Measurements from ENCODE around the gene HDGFL3. TPM values are rescaled to one million over a fixed set of nuclear protein-coding genes. Genes with fewer than 3 reads are reported as not detected.

The HDGFL3 gene
- total RNA-seq (10 to 100 TPM; 58.0 to 83.6 (median 66.9) TPM), polyA plus RNA-seq (10 to 100 TPM in 2 of 3 donors, 1 to 10 TPM in 1; 2.1 to 13.2 (median 10.0) TPM)

- intact Hi-C loops (cut with DNase I) = loop anchor here (2.0 to 5.0 kb wide), 3 partner anchors 141 to 361 kb away; partner anchors contain the start of genes BTBD1 and C15orf40
- 1% methylated on average over 94 of the region's 94 CpGs for WGBS, 2 donors
- peak; percentile 81 for DNase-seq
Measured at GRCh38 chr15:83207660-83208366, at the start of gene HDGFL3. TSS of gene HDGFL3 (minus strand) at chr15:83207823. CDS start at chr15:83207414, 409 bp downstream.

GRCh38 chr15:83250781-83251180, 43.2 kb upstream of the HDGFL3 start:
- no peak for DNase-seq
- Histone ChIP-seq H3K4me1 (peaks cover 0 to 3% (median under 1%) of the 10 kb centered on the region in 4 donors), H3K27me3 (peaks cover 0 to 18% (median 7%) of the 10 kb centered on the region in 3 donors), H3K27ac (no peak overlapping the region), H3K9me3 (no peaks in the 10 kb centered on the region), H3K36me3 (no peaks in the 10 kb centered on the region), H3K4me3 (no peak overlapping the region)
- TF ChIP-seq CTCF (IDR thresholded peaks at IDR 0.05) (no peak), POLR2AphosphoS5 (IDR thresholded peaks at IDR 0.05) (no peak), EP300 (IDR thresholded peaks at IDR 0.05) (no peak), POLR2A (IDR thresholded peaks at IDR 0.05) (no peak)
- intact Hi-C loops (cut with DNase I) = no loop called here

More at GRCh38 chr15:83207660-83208366, at the start of gene HDGFL3:
- Histone ChIP-seq H3K36me3 (no peaks in the 10 kb centered on the region), H3K4me3 (peak within 1 kb of the TSS; percentile 82 to 96 (median 93)), H3K27ac (peak within 1 kb of the TSS; percentile 93 to 98 (median 96)), H3K4me1 (peaks cover 0 to 43% (median 31%) of the 10 kb centered on the region in 4 donors), H3K27me3 (no peaks in the 10 kb centered on the region), H3K9me3 (no peaks in the 10 kb centered on the region)
- TF ChIP-seq POLR2AphosphoS5 (IDR thresholded peaks at IDR 0.05) (peak in 1 of 4 donors; percentile 9), POLR2A (IDR thresholded peaks at IDR 0.05) (no peak), CTCF (IDR thresholded peaks at IDR 0.05) (no peak)

- intact Hi-C loops (cut with DNase I) = no loop called here
- Histone ChIP-seq H3K4me1 (peaks cover 0 to 3% (median under 1%) of the 10 kb centered on the region in 4 donors), H3K9me3 (no peaks in the 10 kb centered on the region), H3K27me3 (peaks cover 0 to 18% (median 7%) of the 10 kb centered on the region in 3 donors), H3K36me3 (no peaks in the 10 kb centered on the region), H3K4me3 (no peak overlapping the region), H3K27ac (no peak overlapping the region)
- no peak for TF ChIP-seq EP300 (IDR thresholded peaks at IDR 0.05)
- TF ChIP-seq POLR2AphosphoS5 (IDR thresholded peaks at IDR 0.05) = no peak
- TF ChIP-seq POLR2A (IDR thresholded peaks at IDR 0.05) = no peak
- no peak for TF ChIP-seq CTCF (IDR thresholded peaks at IDR 0.05)
- no peak for DNase-seq
- 20 to 36% methylated on average over 3 of the region's 3 CpGs for WGBS, 2 donors
Measured at GRCh38 chr15:83249030-83249343, 41.4 kb upstream of the HDGFL3 start.

GRCh38 chr15:83248151-83249029, 40.8 kb upstream of the HDGFL3 start:
- H3K9me3 ChIP-seq = no peaks in the 10 kb centered on the region
- peaks cover 0 to 3% (median under 1%) of the 10 kb centered on the region in 4 donors for H3K4me1 ChIP-seq
- peak; percentile 57 to 93 (median 80) for TF ChIP-seq CTCF (IDR thresholded peaks at IDR 0.05)
- TF ChIP-seq POLR2A (IDR thresholded peaks at IDR 0.05) = no peak
- no peak for TF ChIP-seq POLR2AphosphoS5 (IDR thresholded peaks at IDR 0.05)
- no peak for TF ChIP-seq EP300 (IDR thresholded peaks at IDR 0.05)
- no peak overlapping the region for H3K4me3 ChIP-seq
- H3K27me3 ChIP-seq = peaks cover 0 to 22% (median 7%) of the 10 kb centered on the region in 3 donors
- intact Hi-C loops (cut with DNase I) = loop anchor here (1.0 kb wide), 2 partner anchors 188 to 311 kb away; no protein-coding TSS in a partner anchor
- 36 to 38% methylated on average over 11 of the region's 11 CpGs for WGBS, 2 donors
- no peaks in the 10 kb centered on the region for H3K36me3 ChIP-seq
- H3K27ac ChIP-seq = no peak overlapping the region
- no peak for DNase-seq

All from sigmoid colon (tissue), 7 donors.